ENCODE data around the gene RNF220.

Gene RNF220

DNA sequence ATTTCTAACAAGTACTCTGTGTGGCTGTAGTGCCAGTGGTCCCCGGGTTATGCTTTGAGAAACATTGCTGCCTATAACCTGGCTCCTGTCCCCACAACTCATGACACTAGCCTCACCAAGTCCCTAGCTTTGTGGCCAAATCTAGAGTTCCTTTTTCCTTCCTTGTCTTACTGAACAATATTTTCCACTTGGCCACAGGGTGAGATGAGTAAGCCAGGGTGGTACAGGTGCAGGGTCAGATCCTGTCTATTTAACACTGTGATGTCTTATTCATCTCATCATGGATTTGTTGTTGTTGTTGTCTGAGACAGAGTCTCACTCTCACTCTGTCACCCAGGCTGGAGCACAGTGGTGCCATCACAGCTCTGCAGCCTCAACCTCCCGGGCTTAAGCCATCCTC, 288.1 kb downstream of the RNF220 start:
- H3K9me3 ChIP-seq (ENCODE audit: insufficient read depth, low read depth, low read length): no peaks in the 10 kb centered on the region
- no peaks in the 10 kb centered on the region for H3K79me2 ChIP-seq (ENCODE audit: insufficient read depth, low read length)
- TF ChIP-seq, protein P1, sequence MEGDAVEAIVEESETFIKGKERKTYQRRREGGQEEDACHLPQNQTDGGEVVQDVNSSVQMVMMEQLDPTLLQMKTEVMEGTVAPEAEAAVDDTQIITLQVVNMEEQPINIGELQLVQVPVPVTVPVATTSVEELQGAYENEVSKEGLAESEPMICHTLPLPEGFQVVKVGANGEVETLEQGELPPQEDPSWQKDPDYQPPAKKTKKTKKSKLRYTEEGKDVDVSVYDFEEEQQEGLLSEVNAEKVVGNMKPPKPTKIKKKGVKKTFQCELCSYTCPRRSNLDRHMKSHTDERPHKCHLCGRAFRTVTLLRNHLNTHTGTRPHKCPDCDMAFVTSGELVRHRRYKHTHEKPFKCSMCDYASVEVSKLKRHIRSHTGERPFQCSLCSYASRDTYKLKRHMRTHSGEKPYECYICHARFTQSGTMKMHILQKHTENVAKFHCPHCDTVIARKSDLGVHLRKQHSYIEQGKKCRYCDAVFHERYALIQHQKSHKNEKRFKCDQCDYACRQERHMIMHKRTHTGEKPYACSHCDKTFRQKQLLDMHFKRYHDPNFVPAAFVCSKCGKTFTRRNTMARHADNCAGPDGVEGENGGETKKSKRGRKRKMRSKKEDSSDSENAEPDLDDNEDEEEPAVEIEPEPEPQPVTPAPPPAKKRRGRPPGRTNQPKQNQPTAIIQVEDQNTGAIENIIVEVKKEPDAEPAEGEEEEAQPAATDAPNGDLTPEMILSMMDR (conservative IDR thresholded peaks at IDR 0.05; ENCODE audit: low read length): no peak
- TF ChIP-seq EZH2phosphoT487 (IDR thresholded peaks at IDR 0.05; ENCODE audit: borderline replicate concordance): no peak
- H3F3A ChIP-seq (ENCODE audit: low read depth): no peaks in the 10 kb centered on the region
- no peak overlapping the region for H3K4me2 ChIP-seq (ENCODE audit: low read depth, low read length, poor library complexity, severe bottlenecking)
- H3K27me3 ChIP-seq (ENCODE audit: insufficient read depth, low read length, poor library complexity, severe bottlenecking): no peaks in the 10 kb centered on the region
- no peak overlapping the region for H3K9ac ChIP-seq (ENCODE audit: low read depth, low read length, poor library complexity, severe bottlenecking)
- no peak overlapping the region for H2AFZ ChIP-seq (ENCODE audit: low read length)
- H4K20me1 ChIP-seq (ENCODE audit: insufficient read depth, low read length, poor library complexity, severe bottlenecking): no peaks in the 10 kb centered on the region
- H3K9me2 ChIP-seq (replicated peaks; ENCODE audit: low read depth, low read length): no peaks in the 10 kb centered on the region
- no peak overlapping the region for H3K4me3 ChIP-seq (ENCODE audit: low read length, poor library complexity, severe bottlenecking)
- no peaks in the 10 kb centered on the region for H3K36me3 ChIP-seq (ENCODE audit: insufficient read depth, low read length)
- peaks cover 6% of the 10 kb centered on the region for H3K4me1 ChIP-seq (ENCODE audit: insufficient read depth, low read length, poor library complexity, severe bottlenecking)

DNA sequence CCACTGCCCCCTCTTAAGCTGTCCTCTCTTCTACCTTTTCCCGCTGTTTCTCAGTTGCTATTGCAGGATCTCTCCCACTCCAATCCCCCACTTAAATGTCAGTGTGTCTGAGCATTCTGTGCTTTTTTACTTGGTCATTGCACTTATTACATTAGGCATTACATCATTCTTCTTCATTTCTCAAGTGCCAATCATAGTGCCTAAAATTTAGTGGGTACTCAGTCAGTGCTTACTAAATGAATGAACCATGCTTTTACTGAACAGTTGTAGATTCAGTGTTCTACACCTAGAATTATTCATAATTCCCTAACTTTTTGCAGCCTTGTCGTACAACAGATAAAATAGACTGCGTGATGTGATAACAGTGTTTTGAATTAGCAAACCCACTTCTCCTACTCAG, 288.8 kb downstream of the RNF220 start:
- peaks cover 6% of the 10 kb centered on the region for H3K4me1 ChIP-seq (ENCODE audit: insufficient read depth, low read length, poor library complexity, severe bottlenecking)
- TF ChIP-seq EZH2phosphoT487 (IDR thresholded peaks at IDR 0.05; ENCODE audit: borderline replicate concordance): no peak
- TF ChIP-seq, protein P1 (conservative IDR thresholded peaks at IDR 0.05; ENCODE audit: low read length): no peak
- no peak overlapping the region for H3K9ac ChIP-seq (ENCODE audit: low read depth, low read length, poor library complexity, severe bottlenecking)

DNA sequence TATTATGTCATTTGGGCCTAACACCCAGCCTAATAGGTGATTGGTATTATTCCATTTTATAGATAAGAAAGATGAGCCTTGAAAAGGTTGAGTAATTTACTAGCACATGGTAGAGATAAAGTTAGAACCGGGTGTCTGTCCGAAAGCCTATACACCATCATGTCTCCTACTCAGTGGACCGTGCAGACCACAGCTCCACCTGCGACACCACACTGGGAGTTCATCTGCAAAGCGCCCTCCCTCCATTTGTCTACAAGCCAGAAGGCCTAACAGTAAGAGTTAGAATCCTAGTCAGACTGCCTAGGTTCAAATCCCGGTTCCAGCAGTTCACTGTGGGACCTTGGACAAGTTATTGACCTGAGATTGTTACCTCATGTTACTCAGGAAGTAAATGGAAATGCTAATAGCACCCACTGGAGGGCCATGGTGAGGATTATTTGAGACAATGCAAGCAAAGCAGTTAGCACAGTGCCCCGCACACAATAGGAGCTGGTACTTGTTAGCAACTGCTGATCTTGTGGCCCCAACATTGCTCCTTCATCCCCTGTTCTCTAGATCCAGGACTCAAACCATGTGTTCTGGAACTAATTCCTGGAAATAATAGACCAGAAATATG, 289.9 kb downstream of the RNF220 start:
- H3K9me3 ChIP-seq (ENCODE audit: insufficient read depth, low read depth, low read length): no peaks in the 10 kb centered on the region
- H3K79me2 ChIP-seq (ENCODE audit: insufficient read depth, low read length): no peaks in the 10 kb centered on the region
- H3K9ac ChIP-seq (ENCODE audit: low read depth, low read length, poor library complexity, severe bottlenecking): no peak overlapping the region
- H3K36me3 ChIP-seq (ENCODE audit: insufficient read depth, low read length): no peaks in the 10 kb centered on the region
- no peaks in the 10 kb centered on the region for H3K27me3 ChIP-seq (ENCODE audit: insufficient read depth, low read length, poor library complexity, severe bottlenecking)
- TF ChIP-seq, protein P1 (conservative IDR thresholded peaks at IDR 0.05; ENCODE audit: low read length): no peak
- no peak for TF ChIP-seq EZH2phosphoT487 (IDR thresholded peaks at IDR 0.05; ENCODE audit: borderline replicate concordance)
- no peak overlapping the region for H2AFZ ChIP-seq (ENCODE audit: low read length)
- H3K4me3 ChIP-seq (ENCODE audit: low read length, poor library complexity, severe bottlenecking): no peak overlapping the region
- H3F3A ChIP-seq (ENCODE audit: low read depth): no peaks in the 10 kb centered on the region
- no peaks in the 10 kb centered on the region for H4K20me1 ChIP-seq (ENCODE audit: insufficient read depth, low read length, poor library complexity, severe bottlenecking)
- H3K9me2 ChIP-seq (replicated peaks; ENCODE audit: low read depth, low read length): no peaks in the 10 kb centered on the region
- peaks cover 6% of the 10 kb centered on the region for H3K4me1 ChIP-seq (ENCODE audit: insufficient read depth, low read length, poor library complexity, severe bottlenecking)
- H3K4me2 ChIP-seq (ENCODE audit: low read depth, low read length, poor library complexity, severe bottlenecking): no peak overlapping the region

More for the DNA sequence above, 288.8 kb downstream of the RNF220 start:
- Histone ChIP-seq H3K4me2 (ENCODE audit: low read depth, low read length, poor library complexity, severe bottlenecking) (no peak overlapping the region), H4K20me1 (ENCODE audit: insufficient read depth, low read length, poor library complexity, severe bottlenecking) (no peaks in the 10 kb centered on the region), H3K9me3 (ENCODE audit: insufficient read depth, low read depth, low read length) (no peaks in the 10 kb centered on the region), H3K36me3 (ENCODE audit: insufficient read depth, low read length) (no peaks in the 10 kb centered on the region), H3K27me3 (ENCODE audit: insufficient read depth, low read length, poor library complexity, severe bottlenecking) (no peaks in the 10 kb centered on the region), H3K9me2 (replicated peaks; ENCODE audit: low read depth, low read length) (no peaks in the 10 kb centered on the region), H2AFZ (ENCODE audit: low read length) (no peak overlapping the region), H3F3A (ENCODE audit: low read depth) (no peaks in the 10 kb centered on the region), H3K79me2 (ENCODE audit: insufficient read depth, low read length) (no peaks in the 10 kb centered on the region), H3K4me3 (ENCODE audit: low read length, poor library complexity, severe bottlenecking) (no peak overlapping the region)
